B cell (primary cell): ENCODE data around the gene CNR2. TPM values are rescaled to one million over a fixed set of nuclear protein-coding genes. Genes with fewer than 3 reads are reported as not detected.

ENCODE experiments used
- ATAC-seq: fragments of 200-7000 bp; cut with Tn5 transposase; one replicate; pipeline ENCODE4 v1.10.0; 2021; ENCODE audit warnings: low read depth, mild to moderate bottlenecking, moderate number of reproducible peaks, moderate library complexity
- CTCF ChIA-PET: fragments of 350-600 bp; sonication (Branson Sonifier 250); formaldehyde crosslinking; loops from one replicate; lab custom pipeline; 2021; ENCODE audit warnings: antibody characterized with exemption, inconsistent platforms; lab: Charles Lee
- POLR2A ChIA-PET: fragments of 350-600 bp; sonication (Branson Sonifier 250); formaldehyde crosslinking; loops from one replicate; lab custom pipeline; 2021; ENCODE audit warnings: antibody characterized with exemption; lab: Charles Lee
- DNase-seq: peaks from one replicate; pipeline ENCODE4 v3.0.0; 2013
- H2AFZ ChIP-seq: 2 replicates; pipeline ENCODE4 v1.6.1; 2012; ENCODE audit warnings: mild to moderate bottlenecking, low read depth, low read length; ENCODE audit not compliant: insufficient read depth, poor library complexity, severe bottlenecking
- H3K27ac ChIP-seq, 2 donors: 1 replicate in 1 of 2; 2 replicates in 1 of 2; pipeline ENCODE4 v1.5.1; 2012 to 2013; ENCODE audit warnings: low read length in 2 of 2, mild to moderate bottlenecking in 2 of 2, moderate library complexity in 1 of 2
- H3K27me3 ChIP-seq, 4 experiments: fragments of 200-600 bp in 1 of 4; sonication (generic) in 1 of 4; replicated peaks in 1 of 4; 1 replicate in 2 of 4; 2 replicates in 2 of 4; pipeline versions ENCODE4 v1.6.1 to v1.7.0; 2013 to 2016; ENCODE audit warnings: low read length in 3 of 4, mild to moderate bottlenecking in 2 of 4, mixed read lengths in 1 of 4, moderate library complexity in 1 of 4; ENCODE audit not compliant: insufficient read depth in 4 of 4, control insufficient read depth in 3 of 4; ENCODE audit errors: control extremely low read depth in 1 of 4
- H3K36me3 ChIP-seq, 2 experiments: replicated peaks in 1 of 2; 1 replicate in 1 of 2; 2 replicates in 1 of 2; pipeline versions ENCODE4 v1.6.1 to v1.7.1; 2013; ENCODE audit warnings: low read length in 1 of 2; ENCODE audit not compliant: insufficient read depth in 2 of 2, control insufficient read depth in 1 of 2; ENCODE audit errors: control extremely low read depth in 1 of 2, extremely low read depth in 1 of 2
- H3K4me1 ChIP-seq, 2 donors: fragments of 200-600 bp in 1 of 2; sonication (generic) in 1 of 2; 1 replicate in 1 of 2; 2 replicates in 1 of 2; pipeline versions ENCODE4 v1.5.1 to v1.6.1; 2013 to 2017; ENCODE audit warnings: low read length in 2 of 2; ENCODE audit not compliant: control insufficient read depth in 2 of 2, insufficient read depth in 2 of 2
- H3K4me2 ChIP-seq: replicated peaks from 2 replicates; pipeline ENCODE3; 2012; ENCODE audit warnings: mild to moderate bottlenecking, low read depth, low read length; ENCODE audit not compliant: poor library complexity, severe bottlenecking
- H3K4me3 ChIP-seq, 5 experiments: fragments of 200-600 bp in 1 of 5; sonication (generic) in 1 of 5; 1 replicate in 3 of 5; 2 replicates in 2 of 5; pipeline versions ENCODE4 v1.5.1 to v1.7.0; 2011 to 2016; ENCODE audit warnings: low read length in 4 of 5, mild to moderate bottlenecking in 4 of 5, low read depth in 2 of 5, control low read depth in 1 of 5, moderate library complexity in 1 of 5; ENCODE audit not compliant: insufficient read depth in 1 of 5; ENCODE audit errors: control extremely low read depth in 1 of 5, extremely low read depth in 1 of 5
- H3K79me2 ChIP-seq: fragments of 200-600 bp; sonication (generic); one replicate; pipeline ENCODE4 v1.6.0; 2016; ENCODE audit warnings: low read length; ENCODE audit not compliant: control insufficient read depth, insufficient read depth
- H3K9ac ChIP-seq: fragments of 200-600 bp; sonication (generic); 2 replicates; pipeline ENCODE4 v1.6.1; 2017; ENCODE audit warnings: mild to moderate bottlenecking, low read length, moderate library complexity
- H3K9me3 ChIP-seq, 3 donors: one replicate each; pipeline versions ENCODE4 v1.6.1 to v1.7.1; 2013; ENCODE audit warnings: low read length in 2 of 3; ENCODE audit not compliant: control insufficient read depth in 2 of 3, insufficient read depth in 1 of 3; ENCODE audit errors: control extremely low read depth in 1 of 3
- H4K20me1 ChIP-seq: 2 replicates; pipeline ENCODE4 v1.6.0; 2012; ENCODE audit warnings: mild to moderate bottlenecking, low read length; ENCODE audit not compliant: insufficient read depth, control insufficient read depth, poor library complexity, severe bottlenecking
- H3K27ac Mint-ChIP-seq: one replicate; pipeline ENCODE4 v1.8.0; 2021; ENCODE audit warnings: mixed read lengths
- H3K27me3 Mint-ChIP-seq: one replicate; pipeline ENCODE4 v1.8.0; 2021; ENCODE audit warnings: mixed read lengths
- H3K4me1 Mint-ChIP-seq: one replicate; pipeline ENCODE4 v1.8.0; 2021; ENCODE audit warnings: mixed read lengths
- H3K4me3 Mint-ChIP-seq: one replicate; pipeline ENCODE4 v1.8.0; 2021; ENCODE audit warnings: mixed read lengths
- H3K9me3 Mint-ChIP-seq: one replicate; pipeline ENCODE4 v1.8.0; 2022; ENCODE audit warnings: mixed read lengths; ENCODE audit not compliant: insufficient read depth
- EZH2 ChIP-seq: IDR thresholded peaks from 2 replicates; pipeline ENCODE4 v1.6.1; 2012; ENCODE audit warnings: borderline replicate concordance, low read depth, mild to moderate bottlenecking, moderate library complexity, low read length; ENCODE audit not compliant: insufficient read depth, poor library complexity, severe bottlenecking
- WGBS: methylation state at CpG from one replicate; pipeline ENCODE4 v1.1.5; 2013; ENCODE audit warnings: missing lambda C conversion rate; ENCODE audit not compliant: insufficient coverage; 5-methylcytosine and 5-hydroxymethylcytosine counted together
- intact Hi-C: fragments of 100-400 bp; cut with micrococcal nuclease; formaldehyde crosslinking; loops from one replicate; pipeline ENCODE4 v1.10.0; 2022
- polyA plus RNA-seq: library from polyadenylated mRNA; depleted of rRNA; stranded (reverse); fragments of >200 nt; gene quantifications from 2 replicates; pipeline ENCODE4 v1.2.3, GENCODE V29; 2012
- total RNA-seq, 2 donors: library from RNA; stranded (reverse); fragments of 120-200 nt in 1 of 2; gene quantifications; 1 replicate in 1 of 2; 2 replicates in 1 of 2; pipeline versions ENCODE4 v1.2.3 to v1.2.4, GENCODE V29; 2013 to 2022
- TF ChIP-seq, protein P1 (sequence below): fragments of 200-600 bp; IDR thresholded peaks from one replicate; pipeline ENCODE4 v1.8.0; 2022; ENCODE audit warnings: antibody characterized with exemption, mild to moderate bottlenecking

The CNR2 gene
- total and polyA plus RNA-seq, 2 donors (not counting 1 experiment from before 2014, with no cell fraction given), result 45.6 to 63.4 TPM

DNA sequence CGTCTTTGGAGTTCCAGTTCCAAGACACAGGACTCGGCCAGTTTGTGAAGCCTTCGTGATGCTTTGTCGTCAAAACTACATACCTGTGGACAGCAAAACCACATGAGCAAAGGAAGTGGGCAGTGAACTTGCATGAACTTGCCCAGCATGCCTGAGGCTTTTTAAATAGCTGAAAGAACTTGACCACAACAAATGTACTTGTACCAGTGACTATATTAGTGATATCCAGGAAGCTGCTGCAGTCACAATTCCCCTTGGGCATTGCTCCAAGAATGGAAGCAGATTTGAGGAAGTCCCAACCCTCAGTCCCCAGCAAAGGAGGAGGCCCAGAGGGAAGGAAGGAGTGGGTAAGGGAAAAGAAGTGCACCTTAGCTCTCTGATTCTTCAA lies 47.6 kb downstream of the CNR2 start:
- Histone ChIP-seq H2AFZ (no peak overlapping the region), H3K4me2 (no peak overlapping the region), H3K79me2 (peaks cover 52% of the 10 kb centered on the region), H3K27ac (no peak overlapping the region), H3K9ac (no peak overlapping the region), H3K36me3 (peaks cover 0 to 30% of the 10 kb centered on the region in 2 experiments), H3K4me3 (no peak overlapping the region), H3K27me3 (no peaks in the 10 kb centered on the region), H3K9me3 (no peaks in the 10 kb centered on the region), H4K20me1 (peaks cover 10% of the 10 kb centered on the region), H3K4me1 (peaks cover 18% of the 10 kb centered on the region in 2 donors)
- 61% methylated on average over 4 of the region's 4 CpGs for WGBS
- CTCF ChIA-PET, result interaction anchor here (1.4 to 6.6 kb wide), 3 partner anchors 41 to 55 kb away, joined by 5 to 40 read pairs (median 7); partner anchors contain the start of gene HMGCL
- intact Hi-C loops, result no loop called here
- H3K4me3 Mint-ChIP-seq, result no peak overlapping the region
- H3K27ac Mint-ChIP-seq, result no peak overlapping the region
- no peaks in the 10 kb centered on the region for H3K27me3 Mint-ChIP-seq
- no peak for TF ChIP-seq EZH2
- TF ChIP-seq, protein P1, sequence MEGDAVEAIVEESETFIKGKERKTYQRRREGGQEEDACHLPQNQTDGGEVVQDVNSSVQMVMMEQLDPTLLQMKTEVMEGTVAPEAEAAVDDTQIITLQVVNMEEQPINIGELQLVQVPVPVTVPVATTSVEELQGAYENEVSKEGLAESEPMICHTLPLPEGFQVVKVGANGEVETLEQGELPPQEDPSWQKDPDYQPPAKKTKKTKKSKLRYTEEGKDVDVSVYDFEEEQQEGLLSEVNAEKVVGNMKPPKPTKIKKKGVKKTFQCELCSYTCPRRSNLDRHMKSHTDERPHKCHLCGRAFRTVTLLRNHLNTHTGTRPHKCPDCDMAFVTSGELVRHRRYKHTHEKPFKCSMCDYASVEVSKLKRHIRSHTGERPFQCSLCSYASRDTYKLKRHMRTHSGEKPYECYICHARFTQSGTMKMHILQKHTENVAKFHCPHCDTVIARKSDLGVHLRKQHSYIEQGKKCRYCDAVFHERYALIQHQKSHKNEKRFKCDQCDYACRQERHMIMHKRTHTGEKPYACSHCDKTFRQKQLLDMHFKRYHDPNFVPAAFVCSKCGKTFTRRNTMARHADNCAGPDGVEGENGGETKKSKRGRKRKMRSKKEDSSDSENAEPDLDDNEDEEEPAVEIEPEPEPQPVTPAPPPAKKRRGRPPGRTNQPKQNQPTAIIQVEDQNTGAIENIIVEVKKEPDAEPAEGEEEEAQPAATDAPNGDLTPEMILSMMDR, result no peak
- peaks cover 35% of the 10 kb centered on the region for H3K4me1 Mint-ChIP-seq
- POLR2A ChIA-PET, result no interaction called here
- no peak for DNase-seq
- no peak for ATAC-seq
- H3K9me3 Mint-ChIP-seq, result no peaks in the 10 kb centered on the region

DNA sequence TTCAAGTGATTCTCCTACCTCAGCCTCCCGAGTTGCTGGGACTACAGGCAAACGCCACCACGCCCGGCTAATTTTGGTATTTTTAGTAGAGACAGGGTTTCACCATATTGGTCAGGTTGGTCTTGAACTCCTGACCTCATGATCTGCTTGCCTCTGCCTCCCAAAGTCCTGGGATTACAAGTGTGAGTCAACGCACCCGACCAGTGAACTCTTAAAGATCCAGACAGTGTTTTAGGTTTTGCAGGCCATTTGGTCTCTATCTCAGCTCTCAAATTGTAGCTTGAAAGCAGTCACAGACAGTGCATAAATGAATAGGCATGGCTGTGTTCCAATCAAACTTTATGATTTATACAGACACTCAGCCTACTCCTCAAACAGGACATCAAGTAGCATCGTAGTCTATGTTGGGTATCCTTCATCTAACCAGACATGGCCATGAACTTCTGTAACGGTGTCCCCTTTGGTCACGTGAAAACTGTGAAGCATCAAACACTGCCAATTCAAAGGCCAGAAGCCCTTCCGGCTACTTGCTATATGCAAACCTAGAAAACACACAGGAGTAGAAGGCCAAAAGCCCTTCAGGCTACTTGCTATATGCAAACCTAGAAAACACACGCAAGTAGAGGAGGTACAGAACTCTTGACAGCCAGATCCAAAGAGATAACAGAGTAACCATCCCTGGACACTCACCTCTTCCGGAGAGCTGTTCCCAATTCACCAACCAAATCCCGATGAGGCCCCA lies 48.2 kb downstream of the CNR2 start:
- CTCF ChIA-PET, result interaction anchor here (0.9 to 6.6 kb wide), 4 partner anchors 40 to 55 kb away, joined by 5 to 40 read pairs (median 6); partner anchors contain the start of gene HMGCL
- intact Hi-C loops, result no loop called here
- POLR2A ChIA-PET, result no interaction called here
- Histone ChIP-seq H3K36me3 (peaks cover 0 to 31% of the 10 kb centered on the region in 2 experiments), H3K4me2 (no peak overlapping the region), H3K9me3 (no peaks in the 10 kb centered on the region), H3K4me1 (peaks cover 18% of the 10 kb centered on the region in 2 donors), H4K20me1 (peaks cover 10% of the 10 kb centered on the region), H3K79me2 (peaks cover 46% of the 10 kb centered on the region), H3K9ac (no peak overlapping the region), H3K4me3 (no peak overlapping the region), H3K27ac (no peak overlapping the region), H3K27me3 (no peaks in the 10 kb centered on the region), H2AFZ (no peak overlapping the region)
- Mint-ChIP-seq H3K27me3 (no peaks in the 10 kb centered on the region), H3K4me3 (no peak overlapping the region), H3K9me3 (no peaks in the 10 kb centered on the region), H3K27ac (no peak overlapping the region), H3K4me1 (peaks cover 32% of the 10 kb centered on the region)
- 88% methylated on average over 9 of the region's 13 CpGs for WGBS
- no peak for DNase-seq
- ATAC-seq, result no peak
- no peak for TF ChIP-seq EZH2
